Measurements from ENCODE around the gene ZMIZ1.

The ZMIZ1 gene

GRCh38 chr10:79260811-79261740 lies 192.3 kb downstream of the ZMIZ1 start:
- no peak for DNase-seq (ENCODE audit: low read depth)

GRCh38 chr10:79262131-79262530 lies 193.4 kb downstream of the ZMIZ1 start:
- TF ChIP-seq CTCF (IDR thresholded peaks at IDR 0.05; ENCODE audit: low read depth, low read length): no peak
- no peak for TF ChIP-seq POLR2A (IDR thresholded peaks at IDR 0.05; ENCODE audit: extremely low read depth, insufficient read length)
- TF ChIP-seq MAX (IDR thresholded peaks at IDR 0.05; ENCODE audit: low read depth, low read length): no peak
- no peak for TF ChIP-seq MYC (IDR thresholded peaks at IDR 0.05; ENCODE audit: low read depth, low read length)
- DNase-seq (ENCODE audit: low read depth): no peak
- no peak overlapping the region for H3K4me3 ChIP-seq (ENCODE audit: low read depth, low read length)

More at GRCh38 chr10:79260811-79261740, 192.3 kb downstream of the ZMIZ1 start:
- no peak for TF ChIP-seq CTCF (IDR thresholded peaks at IDR 0.05; ENCODE audit: low read depth, low read length)
- TF ChIP-seq MAX (IDR thresholded peaks at IDR 0.05; ENCODE audit: low read depth, low read length): no peak
- TF ChIP-seq POLR2A (IDR thresholded peaks at IDR 0.05; ENCODE audit: extremely low read depth, insufficient read length): no peak
- TF ChIP-seq MYC (IDR thresholded peaks at IDR 0.05; ENCODE audit: low read depth, low read length): no peak
- H3K4me3 ChIP-seq (ENCODE audit: low read depth, low read length): no peak overlapping the region

DNA sequence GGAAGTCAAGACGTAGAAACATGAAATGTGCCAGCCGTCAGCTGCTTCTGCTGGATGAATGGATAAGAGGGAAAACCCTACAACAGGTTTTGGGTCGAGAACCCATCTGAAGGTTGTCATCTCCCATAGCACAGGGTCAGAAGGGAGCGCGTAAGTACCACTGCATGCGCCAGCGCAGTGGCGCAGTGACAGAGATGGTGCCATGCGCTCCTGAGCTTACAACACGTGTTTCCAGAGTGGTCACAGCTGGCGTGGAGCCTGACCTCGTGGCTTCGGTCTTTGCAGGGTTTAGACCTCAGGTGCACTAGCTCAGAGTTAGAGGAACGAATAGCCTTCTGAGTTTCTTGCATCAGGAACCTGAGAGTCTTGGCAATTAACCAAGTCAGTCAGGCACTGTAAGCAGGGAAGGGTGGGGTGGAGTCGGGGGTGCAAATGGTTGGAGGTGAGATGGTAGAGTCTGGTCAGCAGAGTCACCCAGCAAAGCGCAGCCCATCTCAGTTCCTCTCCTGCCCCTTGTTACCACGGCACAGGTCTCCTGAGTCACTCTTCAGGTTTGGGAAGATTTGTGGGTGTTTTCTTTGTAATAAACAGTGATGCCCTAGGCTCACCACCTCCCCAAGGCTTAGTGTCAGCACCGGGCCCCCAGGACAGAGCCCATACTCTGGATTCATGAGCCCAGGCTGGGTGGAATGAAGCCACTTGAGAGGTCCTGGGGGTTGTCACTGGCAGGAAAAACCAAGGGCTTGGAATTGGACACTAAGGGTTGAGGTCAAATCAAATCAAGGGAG lies 194.4 kb downstream of the ZMIZ1 start:
- no peak overlapping the region for H3K4me3 ChIP-seq (ENCODE audit: low read depth, low read length)
- TF ChIP-seq CTCF (IDR thresholded peaks at IDR 0.05; ENCODE audit: low read depth, low read length) (no peak), MYC (IDR thresholded peaks at IDR 0.05; ENCODE audit: low read depth, low read length) (no peak), POLR2A (IDR thresholded peaks at IDR 0.05; ENCODE audit: extremely low read depth, insufficient read length) (no peak), MAX (IDR thresholded peaks at IDR 0.05; ENCODE audit: low read depth, low read length) (no peak)
- no peak for DNase-seq (ENCODE audit: low read depth)

DNA sequence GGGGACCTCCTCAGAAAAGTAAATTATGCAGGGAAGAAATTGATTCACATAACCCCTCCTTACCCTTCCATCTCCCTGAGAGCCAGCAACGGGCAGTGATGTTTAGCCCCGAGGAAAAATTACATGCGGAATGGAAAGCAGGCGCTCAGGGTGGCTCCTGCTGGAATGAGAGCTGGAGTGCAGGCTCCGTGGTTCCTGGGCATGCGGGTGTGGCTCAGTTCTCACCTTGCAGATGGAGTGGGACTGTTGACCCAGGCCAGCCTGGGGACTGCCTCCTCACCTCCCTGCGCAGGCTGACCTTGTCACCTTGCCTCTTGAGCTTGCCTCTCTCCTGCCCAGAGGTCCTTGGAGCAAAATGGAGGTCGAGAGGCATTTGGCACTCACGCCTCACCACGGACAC lies 195.2 kb downstream of the ZMIZ1 start:
- no peak overlapping the region for H3K4me3 ChIP-seq (ENCODE audit: low read depth, low read length)
- TF ChIP-seq MYC (IDR thresholded peaks at IDR 0.05; ENCODE audit: low read depth, low read length): no peak
- no peak for TF ChIP-seq MAX (IDR thresholded peaks at IDR 0.05; ENCODE audit: low read depth, low read length)
- no peak for TF ChIP-seq CTCF (IDR thresholded peaks at IDR 0.05; ENCODE audit: low read depth, low read length)
- TF ChIP-seq POLR2A (IDR thresholded peaks at IDR 0.05; ENCODE audit: extremely low read depth, insufficient read length): no peak

DNA sequence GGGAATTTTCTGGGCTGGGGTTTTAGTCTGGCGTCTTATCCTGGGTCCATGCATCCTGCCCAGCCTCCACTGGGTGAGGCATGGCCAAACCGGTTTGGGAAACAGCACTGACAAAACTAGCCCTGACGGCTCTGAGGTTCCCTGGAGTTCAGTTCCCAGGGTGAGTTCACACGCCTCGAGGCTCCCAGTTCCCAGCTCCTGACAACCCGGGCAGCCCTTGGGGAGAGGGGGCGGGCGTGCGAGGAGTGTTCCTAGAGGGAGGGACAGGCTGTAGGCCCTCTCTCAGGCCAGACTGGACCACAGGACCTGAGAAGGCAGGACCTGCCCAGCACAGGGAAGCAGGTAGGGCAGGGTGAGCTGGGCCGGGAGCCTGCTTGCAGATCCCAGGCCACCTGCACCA lies 196.2 kb downstream of the ZMIZ1 start:
- TF ChIP-seq POLR2A (IDR thresholded peaks at IDR 0.05; ENCODE audit: extremely low read depth, insufficient read length) (no peak), MAX (IDR thresholded peaks at IDR 0.05; ENCODE audit: low read depth, low read length) (no peak), MYC (IDR thresholded peaks at IDR 0.05; ENCODE audit: low read depth, low read length) (no peak), CTCF (IDR thresholded peaks at IDR 0.05; ENCODE audit: low read depth, low read length) (no peak)
- DNase-seq (ENCODE audit: low read depth): no peak
- no peak overlapping the region for H3K4me3 ChIP-seq (ENCODE audit: low read depth, low read length)

More for the DNA sequence above, 195.2 kb downstream of the ZMIZ1 start:
- DNase-seq (ENCODE audit: low read depth): no peak

All from NB4 (cell line).